Stimulated activated naive CD4-positive, alpha-beta T cell (primary cell): Measurements from ENCODE around the gene AHCYL2.
"Not testable (repeated sequence)": the region's sequence is repeated elsewhere in the genome, so short reads cannot be mapped to it uniquely, and the experiment has no call there.

Experiments used
- DNase-seq, 6 experiments: peaks; one replicate each; lab custom pipeline; 2025; lab: John Stamatoyannopoulos, UW

The AHCYL2 gene

GRCh38 chr7:129453510-129454248, 228.8 kb downstream of the AHCYL2 start:
- no peak for DNase-seq

DNA sequence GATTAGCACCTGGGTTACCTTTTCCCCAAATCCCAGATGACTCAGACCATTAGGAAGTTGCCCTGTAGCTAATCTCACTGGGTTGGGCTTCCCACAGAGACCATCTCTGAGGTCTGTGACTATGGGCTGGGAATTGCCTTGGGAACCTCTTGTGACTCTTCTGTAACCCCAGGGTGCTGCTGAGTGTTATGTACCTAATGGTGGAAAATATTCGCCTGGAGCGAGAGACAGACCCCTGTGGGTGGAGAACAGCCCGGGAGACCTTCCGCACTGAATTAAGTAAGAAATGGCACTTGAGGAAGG, 229.4 kb downstream of the AHCYL2 start:
- DNase-seq: no peak

DNA sequence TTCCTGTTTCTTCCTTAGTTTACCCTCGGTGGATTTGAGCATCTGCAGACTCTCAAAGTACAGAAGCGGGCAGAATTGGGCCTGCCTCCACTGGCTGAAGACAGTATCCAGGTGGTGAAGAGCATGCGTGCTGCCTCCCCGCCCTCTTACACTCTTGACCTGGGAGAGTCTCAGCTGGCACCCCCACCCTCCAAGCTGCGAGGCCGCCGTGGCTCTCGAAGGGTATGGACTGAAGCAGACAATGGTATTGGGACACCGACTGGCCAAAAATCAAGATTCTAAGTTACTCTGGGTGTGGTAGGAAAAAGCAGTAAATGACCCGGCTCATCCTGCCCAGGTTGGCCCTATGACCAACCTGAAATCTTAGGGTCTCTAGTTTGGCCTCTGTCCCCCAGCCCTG, 231.6 kb downstream of the AHCYL2 start:
- no peak for DNase-seq

DNA sequence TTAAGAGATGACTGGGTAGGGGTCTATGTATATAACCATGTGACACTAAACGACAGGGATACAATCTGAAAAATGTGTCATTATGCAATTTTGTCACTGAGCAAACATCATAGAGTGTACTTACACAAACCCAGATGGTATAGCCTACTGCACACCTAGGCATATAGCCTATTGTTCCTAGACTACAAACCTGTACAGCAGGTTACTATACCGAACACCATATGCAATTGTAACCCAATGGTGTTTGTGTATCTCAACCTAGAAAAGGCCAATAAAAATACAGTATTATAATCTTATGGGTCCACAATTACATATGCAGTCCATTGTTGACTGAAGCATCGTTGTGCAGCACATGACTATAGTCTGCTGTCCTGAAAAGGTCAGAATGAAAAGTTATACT, 232.3 kb downstream of the AHCYL2 start:
- DNase-seq: no peak

DNA sequence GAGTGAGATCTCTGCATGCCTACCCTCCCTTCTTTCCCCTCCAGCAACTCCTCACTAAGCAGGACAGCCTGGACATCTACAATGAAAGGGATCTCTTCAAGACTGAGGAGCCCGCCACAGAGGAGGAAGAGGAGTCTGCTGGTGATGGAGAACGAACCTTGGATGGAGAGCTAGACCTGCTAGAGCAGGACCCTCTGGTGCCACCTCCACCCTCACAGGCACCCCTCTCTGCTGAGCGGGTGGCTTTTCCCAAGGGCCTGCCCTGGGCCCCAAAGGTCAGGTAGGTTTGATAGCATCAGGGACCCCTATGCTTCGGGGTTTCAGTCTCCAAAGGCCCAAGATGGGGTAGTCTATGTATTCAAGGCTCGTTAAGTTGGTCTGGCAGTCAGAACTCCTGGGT, 233.3 kb downstream of the AHCYL2 start:
- DNase-seq: no peak

- DNase-seq: no peak
Observed at GRCh38 chr7:129461809-129462208, 237.0 kb downstream of the AHCYL2 start.

DNA sequence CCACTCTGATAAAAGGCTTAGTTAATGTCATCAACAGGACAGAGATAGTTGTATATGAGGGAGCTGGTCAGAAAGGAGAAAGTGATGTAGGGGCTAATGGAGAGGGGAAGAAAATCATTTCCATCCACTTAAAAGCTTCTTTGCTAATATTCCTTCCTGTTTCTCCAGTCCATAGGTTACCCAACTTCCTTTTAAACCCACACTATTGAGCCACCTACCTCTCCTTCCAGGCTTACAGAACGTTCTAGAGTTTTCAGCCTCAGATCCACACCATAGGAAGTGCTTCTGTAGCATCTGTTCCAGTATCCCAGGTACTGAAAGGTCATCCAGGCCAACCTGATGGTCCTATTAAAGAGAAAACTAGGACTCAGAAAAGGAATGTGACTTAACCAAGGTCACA, 237.6 kb downstream of the AHCYL2 start:
- no peak for DNase-seq

- no peak for DNase-seq
Observed at GRCh38 chr7:129464194-129464593, 239.4 kb downstream of the AHCYL2 start.

GRCh38 chr7:129465080-129465479, 240.2 kb downstream of the AHCYL2 start:
- DNase-seq: no peak

- no peak for DNase-seq
Observed at GRCh38 chr7:129466796-129467195, 242.0 kb downstream of the AHCYL2 start.

DNA sequence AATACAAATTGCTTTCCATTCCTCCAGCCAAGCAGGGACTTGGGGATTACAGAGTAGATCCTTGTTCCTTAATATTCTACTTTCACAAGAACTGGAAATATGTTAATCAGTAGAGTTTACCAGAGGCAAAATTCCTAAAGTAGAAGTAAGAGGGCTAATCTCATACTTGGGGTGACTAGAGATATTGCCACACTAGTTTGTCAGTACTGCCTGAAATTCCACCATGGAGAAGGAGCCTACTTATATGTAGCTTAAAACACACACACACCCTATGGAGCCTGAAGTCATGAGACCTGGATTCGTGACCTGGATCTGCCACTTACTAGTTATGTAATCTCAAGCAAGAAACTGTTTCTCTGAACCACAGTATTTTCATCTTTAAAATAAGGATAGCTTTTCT, 243.3 kb downstream of the AHCYL2 start:
- no peak for DNase-seq

DNA sequence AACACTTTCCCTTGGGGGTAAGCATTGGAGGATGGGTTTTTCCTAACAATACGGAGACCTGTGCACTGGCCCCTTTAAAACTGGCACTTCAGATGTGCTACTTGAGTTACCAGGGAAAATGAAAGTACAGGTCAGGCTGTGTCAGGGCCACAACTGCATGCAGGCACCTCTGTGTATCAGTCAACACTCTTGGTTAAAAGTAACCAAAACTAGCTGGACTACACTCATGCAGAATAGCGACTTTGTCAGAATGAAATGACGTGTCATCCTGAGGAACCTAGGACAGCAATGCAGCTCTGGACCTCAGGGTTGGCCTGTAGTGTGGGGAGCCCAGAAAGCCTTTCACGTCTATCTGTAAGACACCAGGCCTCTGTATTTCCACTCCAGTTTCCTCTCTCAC, 243.7 kb downstream of the AHCYL2 start:
- no peak for DNase-seq

- no peak for DNase-seq
Observed at GRCh38 chr7:129469930-129470329, 245.1 kb downstream of the AHCYL2 start.

DNA sequence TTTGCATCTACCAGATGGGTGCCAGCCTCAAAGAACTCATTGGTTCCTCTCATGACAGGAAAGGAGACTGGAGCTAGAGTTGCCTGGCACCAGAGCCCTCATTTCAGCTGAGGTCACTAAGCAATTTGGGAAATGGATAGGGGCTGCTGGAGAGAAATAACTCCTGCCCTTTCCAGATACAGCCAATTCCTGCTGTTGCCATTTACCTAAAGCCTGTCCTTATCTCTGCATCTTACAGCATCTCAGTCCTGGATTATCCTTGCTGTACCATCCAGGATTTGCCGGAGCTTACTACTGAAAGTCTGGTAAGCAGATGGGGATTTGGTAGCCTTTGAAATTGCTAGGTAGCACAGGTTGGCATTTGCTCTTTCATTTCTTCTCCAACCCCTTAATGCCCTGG, 245.6 kb downstream of the AHCYL2 start:
- no peak for DNase-seq

DNA sequence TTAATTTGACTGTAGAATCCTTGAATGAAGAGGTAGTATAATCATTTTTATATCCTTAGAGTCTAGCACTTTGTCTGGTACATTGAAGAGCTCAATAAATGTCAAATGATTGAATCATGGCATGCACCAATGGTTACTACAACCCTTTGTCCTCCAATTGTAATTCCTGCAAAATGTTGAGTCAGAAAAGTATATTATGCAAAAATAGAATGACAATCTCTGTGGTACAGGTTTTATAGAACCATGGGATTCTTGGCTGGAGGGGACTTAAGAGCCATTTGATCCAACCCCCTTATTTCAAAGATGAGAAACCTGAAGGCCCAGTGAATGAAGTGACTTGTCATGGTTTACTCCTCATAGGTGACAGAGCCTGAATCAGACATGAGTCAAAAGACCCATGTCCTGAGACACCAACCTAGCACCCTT, 246.6 kb downstream of the AHCYL2 start:
- DNase-seq: no peak

DNA sequence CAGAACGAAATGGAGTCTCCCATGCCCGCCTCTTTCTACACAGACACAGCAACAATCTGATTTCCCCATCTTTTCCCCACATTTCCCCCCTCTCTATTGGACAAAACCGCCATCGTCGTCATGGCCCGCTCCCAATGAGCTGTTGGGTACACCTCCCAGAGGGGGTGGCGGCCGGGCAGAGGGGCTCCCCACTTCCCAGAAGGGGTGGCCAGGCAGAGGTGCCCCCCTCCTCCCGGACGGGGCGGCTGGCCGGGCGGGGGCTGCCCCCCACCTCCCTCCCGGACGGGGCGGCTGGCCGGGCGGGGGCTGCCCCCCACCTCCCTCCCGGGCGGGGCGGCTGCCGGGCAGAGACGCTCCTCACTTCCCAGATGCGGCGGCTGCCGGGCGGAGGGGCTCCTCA, 251.1 kb downstream of the AHCYL2 start:
- DNase-seq: not testable (repeated sequence)

DNA sequence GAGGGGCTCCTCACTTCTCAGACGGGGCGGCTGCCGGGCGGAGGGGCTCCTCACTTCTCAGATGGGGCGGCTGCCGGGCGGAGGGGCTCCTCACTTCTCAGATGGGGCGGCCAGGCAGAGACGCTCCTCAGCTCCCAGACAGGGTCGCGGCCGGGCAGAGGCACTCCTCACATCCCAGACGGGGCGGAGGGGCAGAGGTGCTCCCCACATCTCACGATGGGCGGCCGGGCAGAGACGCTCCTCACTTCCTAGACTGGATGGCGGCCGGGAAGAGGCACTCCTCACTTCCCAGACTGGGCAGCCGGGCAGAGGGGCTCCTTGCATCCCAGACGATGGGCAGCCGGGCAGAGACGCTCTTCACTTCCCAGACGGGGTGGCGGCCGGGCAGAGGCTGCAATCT, 251.6 kb downstream of the AHCYL2 start:
- not testable (repeated sequence) for DNase-seq
